Measurements from ENCODE around the gene OR4C11.

The OR4C11 gene, protein sequence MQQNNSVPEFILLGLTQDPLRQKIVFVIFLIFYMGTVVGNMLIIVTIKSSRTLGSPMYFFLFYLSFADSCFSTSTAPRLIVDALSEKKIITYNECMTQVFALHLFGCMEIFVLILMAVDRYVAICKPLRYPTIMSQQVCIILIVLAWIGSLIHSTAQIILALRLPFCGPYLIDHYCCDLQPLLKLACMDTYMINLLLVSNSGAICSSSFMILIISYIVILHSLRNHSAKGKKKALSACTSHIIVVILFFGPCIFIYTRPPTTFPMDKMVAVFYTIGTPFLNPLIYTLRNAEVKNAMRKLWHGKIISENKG

DNA sequence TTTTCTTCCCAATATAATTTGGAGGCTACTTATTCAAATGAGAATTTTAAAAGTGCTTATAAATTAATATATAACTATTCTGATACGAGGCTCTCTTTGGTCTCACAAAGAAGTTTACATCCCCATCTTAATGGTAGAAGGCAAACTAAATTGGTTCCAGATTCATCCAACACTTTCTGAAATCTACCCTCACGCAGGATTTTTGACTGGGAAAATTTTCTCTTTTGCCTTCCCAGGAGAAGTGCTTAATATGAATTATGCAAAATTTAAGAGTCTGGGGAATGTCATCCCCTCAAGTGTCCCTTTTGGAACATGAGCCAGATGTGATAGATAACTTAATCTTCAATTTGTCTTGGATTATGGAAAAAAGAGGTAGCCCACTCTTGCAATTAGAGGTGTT is at the start of gene OR4C11:
Gene OR4C11 (minus strand): TSS at position 101 of the 400 bp plus-strand sequence. CDS start 3,272 bp downstream, outside the sequence.
- no peak for DNase-seq (ENCODE audit: low spot score)
- no peak for FAIRE-seq

GRCh38 chr11:55655096-55655495 is 47.7 kb upstream of the OR4C11 start:
- no peak for FAIRE-seq
- DNase-seq (ENCODE audit: low spot score) = no peak

- no peak for FAIRE-seq
- DNase-seq (ENCODE audit: low spot score) = no peak
Observed at GRCh38 chr11:55652560-55652959, 45.1 kb upstream of the OR4C11 start.

GRCh38 chr11:55648027-55648426 is 40.6 kb upstream of the OR4C11 start, which contains the start of gene OR4S2:
OR4S2 (plus strand) TSS chr11:55648327; CDS start chr11:55650904, 2,577 bp downstream.
- FAIRE-seq = no peak
- DNase-seq (ENCODE audit: low spot score) = no peak

- no peak for FAIRE-seq
- DNase-seq (ENCODE audit: low spot score) = no peak
Observed at GRCh38 chr11:55634813-55635212, 27.4 kb upstream of the OR4C11 start, which contains the start of gene OR4P4. OR4P4 (plus strand) TSS chr11:55635113.

DNA sequence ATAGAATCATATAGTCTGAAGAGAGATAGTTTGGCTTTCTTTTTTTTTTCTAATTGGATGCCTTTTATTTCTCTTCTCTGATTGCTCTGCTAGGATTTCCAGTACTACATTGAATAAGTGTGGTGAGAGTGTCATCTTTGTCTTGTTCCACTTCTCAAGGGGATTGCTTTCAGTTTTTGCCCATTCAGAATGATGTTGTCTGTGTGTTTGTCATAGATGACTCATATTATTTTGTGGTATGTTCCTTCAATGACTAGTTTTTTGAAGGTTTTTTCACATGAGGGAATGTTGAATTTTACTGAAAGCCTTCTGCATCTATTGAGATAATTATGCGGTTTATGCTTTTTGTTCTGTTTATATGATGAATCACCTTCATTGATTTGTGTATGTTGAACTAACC is 17.1 kb upstream of the OR4C11 start:
- DNase-seq (ENCODE audit: low spot score) = no peak
- no peak for FAIRE-seq

- FAIRE-seq (no peak), DNase-seq (ENCODE audit: low spot score) (no peak)
Observed at GRCh38 chr11:55572548-55572947, 34.9 kb downstream of the OR4C11 start.

GRCh38 chr11:55571828-55572227 is 35.6 kb downstream of the OR4C11 start, which contains the start of gene OR4C16:
OR4C16 (plus strand) TSS chr11:55572128; CDS start chr11:55572128, 0 bp downstream.
- no peak for FAIRE-seq

GRCh38 chr11:55554169-55554568 is 53.3 kb downstream of the OR4C11 start, which contains the start of gene OR4C15:
OR4C15 (plus strand) TSS chr11:55554469; CDS start chr11:55554469, 0 bp downstream.
- no peak for DNase-seq (ENCODE audit: low spot score)
- FAIRE-seq = no peak

More at GRCh38 chr11:55571828-55572227, 35.6 kb downstream of the OR4C11 start, which contains the start of gene OR4C16:
- no peak for DNase-seq (ENCODE audit: low spot score)
